ENCODE measurements around the gene EMC8. TPM values are rescaled to one million over a fixed set of nuclear protein-coding genes. Genes with fewer than 3 reads are reported as not detected.

The EMC8 gene
- total and polyA plus RNA-seq, 2 experiments from 2014 or later: 51.1 to 69.4 TPM

DNA sequence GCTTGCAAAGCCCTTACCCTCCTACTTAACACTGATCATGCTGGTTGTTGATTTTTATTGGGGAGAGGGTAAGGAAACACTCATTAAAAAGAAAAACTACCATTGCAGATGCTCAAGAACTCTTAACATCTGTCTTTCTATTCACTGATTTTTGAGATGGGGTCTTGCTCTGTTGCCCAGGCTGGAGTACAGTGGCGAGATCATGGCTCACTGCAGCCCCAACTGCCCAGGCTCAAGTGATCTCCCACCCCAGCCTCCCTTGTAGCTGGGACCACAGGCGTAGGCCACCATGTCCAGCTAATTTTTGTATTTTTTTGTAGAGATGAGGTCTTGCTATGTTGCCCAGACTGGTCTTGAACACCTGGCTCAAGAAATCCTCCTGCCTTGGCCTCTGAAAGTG is 14.5 kb downstream of the EMC8 start:
- H3K27me3 ChIP-seq (ENCODE audit: insufficient read depth): no peaks in the 10 kb centered on the region
- DNase-seq (ENCODE audit: low spot score) (no peak), ATAC-seq (no peak)
- no peak overlapping the region for H3K27ac ChIP-seq (ENCODE audit: low read depth)
- peaks cover 55% of the 10 kb centered on the region for H3K36me3 Mint-ChIP-seq (ENCODE audit: low read depth)
- no peak overlapping the region for H3K4me3 Mint-ChIP-seq
- no peaks in the 10 kb centered on the region for H3K4me1 Mint-ChIP-seq
- no peak overlapping the region for H3K27ac Mint-ChIP-seq
- H3K9me2 ChIP-seq (ENCODE audit: insufficient read depth): no peaks in the 10 kb centered on the region
- no peak overlapping the region for H3K4me2 ChIP-seq
- no peak overlapping the region for H3K4me3 ChIP-seq
- no peaks in the 10 kb centered on the region for H3K27me3 Mint-ChIP-seq (ENCODE audit: insufficient read depth, low read depth, poor library complexity)
- no peaks in the 10 kb centered on the region; the same call in 2 of the 3 replicates for H3K9me3 Mint-ChIP-seq
- H3F3A ChIP-seq (replicated peaks; ENCODE audit: low read depth): no peaks in the 10 kb centered on the region
- H2AFZ ChIP-seq: no peak overlapping the region
- H3K79me2 ChIP-seq (replicated peaks; ENCODE audit: insufficient read depth): peaks cover 50% of the 10 kb centered on the region
- H3K36me3 ChIP-seq (ENCODE audit: insufficient read depth): peaks cover 18% of the 10 kb centered on the region
- H3K4me1 ChIP-seq (ENCODE audit: insufficient read depth): no peaks in the 10 kb centered on the region
- TF ChIP-seq EZH2 (IDR thresholded peaks at IDR 0.05; ENCODE audit: low read depth, unreplicated experiment): no peak
- TF ChIP-seq ZNF331 (CRISPR knock-in tag; IDR thresholded peaks at IDR 0.05; ENCODE audit: low read depth): no peak
- TF ChIP-seq, protein P1, sequence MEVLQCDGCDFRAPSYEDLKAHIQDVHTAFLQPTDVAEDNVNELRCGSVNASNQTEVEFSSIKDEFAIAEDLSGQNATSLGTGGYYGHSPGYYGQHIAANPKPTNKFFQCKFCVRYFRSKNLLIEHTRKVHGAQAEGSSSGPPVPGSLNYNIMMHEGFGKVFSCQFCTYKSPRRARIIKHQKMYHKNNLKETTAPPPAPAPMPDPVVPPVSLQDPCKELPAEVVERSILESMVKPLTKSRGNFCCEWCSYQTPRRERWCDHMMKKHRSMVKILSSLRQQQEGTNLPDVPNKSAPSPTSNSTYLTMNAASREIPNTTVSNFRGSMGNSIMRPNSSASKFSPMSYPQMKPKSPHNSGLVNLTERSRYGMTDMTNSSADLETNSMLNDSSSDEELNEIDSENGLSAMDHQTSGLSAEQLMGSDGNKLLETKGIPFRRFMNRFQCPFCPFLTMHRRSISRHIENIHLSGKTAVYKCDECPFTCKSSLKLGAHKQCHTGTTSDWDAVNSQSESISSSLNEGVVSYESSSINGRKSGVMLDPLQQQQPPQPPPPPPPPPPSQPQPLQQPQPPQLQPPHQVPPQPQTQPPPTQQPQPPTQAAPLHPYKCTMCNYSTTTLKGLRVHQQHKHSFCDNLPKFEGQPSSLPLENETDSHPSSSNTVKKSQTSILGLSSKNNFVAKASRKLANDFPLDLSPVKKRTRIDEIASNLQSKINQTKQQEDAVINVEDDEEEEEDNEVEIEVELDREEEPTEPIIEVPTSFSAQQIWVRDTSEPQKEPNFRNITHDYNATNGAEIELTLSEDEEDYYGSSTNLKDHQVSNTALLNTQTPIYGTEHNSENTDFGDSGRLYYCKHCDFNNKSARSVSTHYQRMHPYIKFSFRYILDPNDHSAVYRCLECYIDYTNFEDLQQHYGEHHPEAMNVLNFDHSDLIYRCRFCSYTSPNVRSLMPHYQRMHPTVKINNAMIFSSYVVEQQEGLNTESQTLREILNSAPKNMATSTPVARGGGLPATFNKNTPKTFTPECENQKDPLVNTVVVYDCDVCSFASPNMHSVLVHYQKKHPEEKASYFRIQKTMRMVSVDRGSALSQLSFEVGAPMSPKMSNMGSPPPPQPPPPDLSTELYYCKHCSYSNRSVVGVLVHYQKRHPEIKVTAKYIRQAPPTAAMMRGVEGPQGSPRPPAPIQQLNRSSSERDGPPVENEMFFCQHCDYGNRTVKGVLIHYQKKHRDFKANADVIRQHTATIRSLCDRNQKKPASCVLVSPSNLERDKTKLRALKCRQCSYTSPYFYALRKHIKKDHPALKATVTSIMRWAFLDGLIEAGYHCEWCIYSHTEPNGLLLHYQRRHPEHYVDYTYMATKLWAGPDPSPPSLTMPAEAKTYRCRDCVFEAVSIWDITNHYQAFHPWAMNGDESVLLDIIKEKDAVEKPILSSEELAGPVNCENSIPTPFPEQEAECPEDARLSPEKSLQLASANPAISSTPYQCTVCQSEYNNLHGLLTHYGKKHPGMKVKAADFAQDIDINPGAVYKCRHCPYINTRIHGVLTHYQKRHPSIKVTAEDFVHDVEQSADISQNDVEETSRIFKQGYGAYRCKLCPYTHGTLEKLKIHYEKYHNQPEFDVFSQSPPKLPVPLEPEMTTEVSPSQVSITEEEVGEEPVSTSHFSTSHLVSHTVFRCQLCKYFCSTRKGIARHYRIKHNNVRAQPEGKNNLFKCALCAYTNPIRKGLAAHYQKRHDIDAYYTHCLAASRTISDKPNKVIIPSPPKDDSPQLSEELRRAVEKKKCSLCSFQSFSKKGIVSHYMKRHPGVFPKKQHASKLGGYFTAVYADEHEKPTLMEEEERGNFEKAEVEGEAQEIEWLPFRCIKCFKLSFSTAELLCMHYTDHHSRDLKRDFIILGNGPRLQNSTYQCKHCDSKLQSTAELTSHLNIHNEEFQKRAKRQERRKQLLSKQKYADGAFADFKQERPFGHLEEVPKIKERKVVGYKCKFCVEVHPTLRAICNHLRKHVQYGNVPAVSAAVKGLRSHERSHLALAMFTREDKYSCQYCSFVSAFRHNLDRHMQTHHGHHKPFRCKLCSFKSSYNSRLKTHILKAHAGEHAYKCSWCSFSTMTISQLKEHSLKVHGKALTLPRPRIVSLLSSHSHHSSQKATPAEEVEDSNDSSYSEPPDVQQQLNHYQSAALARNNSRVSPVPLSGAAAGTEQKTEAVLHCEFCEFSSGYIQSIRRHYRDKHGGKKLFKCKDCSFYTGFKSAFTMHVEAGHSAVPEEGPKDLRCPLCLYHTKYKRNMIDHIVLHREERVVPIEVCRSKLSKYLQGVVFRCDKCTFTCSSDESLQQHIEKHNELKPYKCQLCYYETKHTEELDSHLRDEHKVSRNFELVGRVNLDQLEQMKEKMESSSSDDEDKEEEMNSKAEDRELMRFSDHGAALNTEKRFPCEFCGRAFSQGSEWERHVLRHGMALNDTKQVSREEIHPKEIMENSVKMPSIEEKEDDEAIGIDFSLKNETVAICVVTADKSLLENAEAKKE (CRISPR knock-in tag; IDR thresholded peaks at IDR 0.05): no peak
- TF ChIP-seq CREB1 (CRISPR knock-in tag; IDR thresholded peaks at IDR 0.05; ENCODE audit: low read depth): no peak
- TF ChIP-seq, protein P2, sequence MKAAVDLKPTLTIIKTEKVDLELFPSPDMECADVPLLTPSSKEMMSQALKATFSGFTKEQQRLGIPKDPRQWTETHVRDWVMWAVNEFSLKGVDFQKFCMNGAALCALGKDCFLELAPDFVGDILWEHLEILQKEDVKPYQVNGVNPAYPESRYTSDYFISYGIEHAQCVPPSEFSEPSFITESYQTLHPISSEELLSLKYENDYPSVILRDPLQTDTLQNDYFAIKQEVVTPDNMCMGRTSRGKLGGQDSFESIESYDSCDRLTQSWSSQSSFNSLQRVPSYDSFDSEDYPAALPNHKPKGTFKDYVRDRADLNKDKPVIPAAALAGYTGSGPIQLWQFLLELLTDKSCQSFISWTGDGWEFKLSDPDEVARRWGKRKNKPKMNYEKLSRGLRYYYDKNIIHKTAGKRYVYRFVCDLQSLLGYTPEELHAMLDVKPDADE (IDR thresholded peaks at IDR 0.05): no peak
- TF ChIP-seq JUNB (IDR thresholded peaks at IDR 0.05; ENCODE audit: unreplicated experiment): no peak
- TF ChIP-seq EZH2phosphoT487 (IDR thresholded peaks at IDR 0.05; ENCODE audit: unreplicated experiment): no peak
- TF ChIP-seq NANOG (IDR thresholded peaks at IDR 0.05; ENCODE audit: borderline replicate concordance): no peak
- TF ChIP-seq, protein P3, sequence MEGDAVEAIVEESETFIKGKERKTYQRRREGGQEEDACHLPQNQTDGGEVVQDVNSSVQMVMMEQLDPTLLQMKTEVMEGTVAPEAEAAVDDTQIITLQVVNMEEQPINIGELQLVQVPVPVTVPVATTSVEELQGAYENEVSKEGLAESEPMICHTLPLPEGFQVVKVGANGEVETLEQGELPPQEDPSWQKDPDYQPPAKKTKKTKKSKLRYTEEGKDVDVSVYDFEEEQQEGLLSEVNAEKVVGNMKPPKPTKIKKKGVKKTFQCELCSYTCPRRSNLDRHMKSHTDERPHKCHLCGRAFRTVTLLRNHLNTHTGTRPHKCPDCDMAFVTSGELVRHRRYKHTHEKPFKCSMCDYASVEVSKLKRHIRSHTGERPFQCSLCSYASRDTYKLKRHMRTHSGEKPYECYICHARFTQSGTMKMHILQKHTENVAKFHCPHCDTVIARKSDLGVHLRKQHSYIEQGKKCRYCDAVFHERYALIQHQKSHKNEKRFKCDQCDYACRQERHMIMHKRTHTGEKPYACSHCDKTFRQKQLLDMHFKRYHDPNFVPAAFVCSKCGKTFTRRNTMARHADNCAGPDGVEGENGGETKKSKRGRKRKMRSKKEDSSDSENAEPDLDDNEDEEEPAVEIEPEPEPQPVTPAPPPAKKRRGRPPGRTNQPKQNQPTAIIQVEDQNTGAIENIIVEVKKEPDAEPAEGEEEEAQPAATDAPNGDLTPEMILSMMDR (conservative IDR thresholded peaks at IDR 0.05; ENCODE audit: low read depth in 2 of 2): no peak
- H4K20me1 ChIP-seq (replicated peaks; ENCODE audit: insufficient read depth): peaks cover 35% of the 10 kb centered on the region

All from GM23338 (cell line).